K562 (cell line): ENCODE results near the gene LAGE3.

ENCODE experiments used
- EP300 ChIP-seq: IDR thresholded peaks from 2 replicates; pipeline ENCODE4 v1.6.1; 2012; ENCODE audit warnings: low read length, improper control_type of control experiment
- FOS ChIP-seq: IDR thresholded peaks from 3 replicates; pipeline ENCODE4 v1.6.1; 2011; ENCODE audit not compliant: insufficient read length; ENCODE audit errors: extremely low read depth
- KAT7 ChIP-seq: sonication (generic); formaldehyde crosslinking; IDR thresholded peaks from 2 replicates; pipeline ENCODE4 v1.8.0; 2022; ENCODE audit warnings: missing genetic modification reagents, mild to moderate bottlenecking, borderline replicate concordance
- NFIC ChIP-seq: fragments of 450-650 bp; IDR thresholded peaks from 2 replicates; pipeline ENCODE4 v1.6.1; 2017; ENCODE audit warnings: mild to moderate bottlenecking, inconsistent platforms
- NR2F6 ChIP-seq: fragments of 450-650 bp; formaldehyde crosslinking; IDR thresholded peaks from 2 replicates; pipeline ENCODE4 v1.4.0; 2020; ENCODE audit warnings: mild to moderate bottlenecking
- POLR2AphosphoS5 ChIP-seq: IDR thresholded peaks from 2 replicates; pipeline ENCODE4 v1.6.1; 2011; ENCODE audit warnings: mild to moderate bottlenecking, low read depth, low read length, moderate library complexity; ENCODE audit not compliant: control insufficient read depth, insufficient read depth
- SMARCA4 ChIP-seq: fragments of 450-650 bp; IDR thresholded peaks from 2 replicates; pipeline ENCODE4 v1.6.1; 2016
- ZNF24 ChIP-seq: fragments of 450-650 bp; IDR thresholded peaks from 2 replicates; pipeline ENCODE4 v1.6.1; 2016
- ZNF3 ChIP-seq: fragments of 250-450 bp; sonication (Bioruptor Pico); IDR thresholded peaks from 2 replicates; pipeline ENCODE4 v1.5.0; 2021; ENCODE audit warnings: mild to moderate bottlenecking, moderate library complexity
- TF ChIP-seq, protein P1 (sequence below): IDR thresholded peaks from 2 replicates; pipeline ENCODE4 v1.6.1; 2014; ENCODE audit warnings: antibody characterized with exemption
- TF ChIP-seq, protein P2 (sequence below), 3 experiments: IDR thresholded peaks in 2 of 3; conservative IDR thresholded peaks in 1 of 3; 2 replicates each; pipeline ENCODE4 v1.5.1; 2011 to 2012; ENCODE audit warnings: low read length in 3 of 3, mild to moderate bottlenecking in 3 of 3, control low read depth in 2 of 3, improper control_type of control experiment in 1 of 3, inconsistent platforms in 1 of 3, low read depth in 1 of 3, mixed read lengths in 1 of 3, moderate library complexity in 1 of 3; ENCODE audit not compliant: insufficient read depth in 2 of 3
- TF ChIP-seq, protein P3 (sequence below): fragments of 250-450 bp; sonication (Bioruptor Pico); IDR thresholded peaks from 2 replicates; pipeline ENCODE4 v1.8.0; 2021; ENCODE audit warnings: moderate library complexity, mild to moderate bottlenecking, inconsistent platforms

- TF ChIP-seq, protein P1, sequence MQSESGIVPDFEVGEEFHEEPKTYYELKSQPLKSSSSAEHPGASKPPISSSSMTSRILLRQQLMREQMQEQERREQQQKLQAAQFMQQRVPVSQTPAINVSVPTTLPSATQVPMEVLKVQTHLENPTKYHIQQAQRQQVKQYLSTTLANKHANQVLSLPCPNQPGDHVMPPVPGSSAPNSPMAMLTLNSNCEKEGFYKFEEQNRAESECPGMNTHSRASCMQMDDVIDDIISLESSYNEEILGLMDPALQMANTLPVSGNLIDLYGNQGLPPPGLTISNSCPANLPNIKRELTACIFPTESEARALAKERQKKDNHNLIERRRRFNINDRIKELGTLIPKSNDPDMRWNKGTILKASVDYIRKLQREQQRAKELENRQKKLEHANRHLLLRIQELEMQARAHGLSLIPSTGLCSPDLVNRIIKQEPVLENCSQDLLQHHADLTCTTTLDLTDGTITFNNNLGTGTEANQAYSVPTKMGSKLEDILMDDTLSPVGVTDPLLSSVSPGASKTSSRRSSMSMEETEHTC: no peak
- TF ChIP-seq POLR2AphosphoS5 (no peak), NFIC (no peak), FOS (no peak), KAT7 (CRISPR knock-in tag) (no peak), ZNF3 (CRISPR knock-in tag) (no peak), SMARCA4 (no peak), NR2F6 (CRISPR knock-in tag) (no peak), ZNF24 (no peak), EP300 (no peak)
- TF ChIP-seq, protein P2, sequence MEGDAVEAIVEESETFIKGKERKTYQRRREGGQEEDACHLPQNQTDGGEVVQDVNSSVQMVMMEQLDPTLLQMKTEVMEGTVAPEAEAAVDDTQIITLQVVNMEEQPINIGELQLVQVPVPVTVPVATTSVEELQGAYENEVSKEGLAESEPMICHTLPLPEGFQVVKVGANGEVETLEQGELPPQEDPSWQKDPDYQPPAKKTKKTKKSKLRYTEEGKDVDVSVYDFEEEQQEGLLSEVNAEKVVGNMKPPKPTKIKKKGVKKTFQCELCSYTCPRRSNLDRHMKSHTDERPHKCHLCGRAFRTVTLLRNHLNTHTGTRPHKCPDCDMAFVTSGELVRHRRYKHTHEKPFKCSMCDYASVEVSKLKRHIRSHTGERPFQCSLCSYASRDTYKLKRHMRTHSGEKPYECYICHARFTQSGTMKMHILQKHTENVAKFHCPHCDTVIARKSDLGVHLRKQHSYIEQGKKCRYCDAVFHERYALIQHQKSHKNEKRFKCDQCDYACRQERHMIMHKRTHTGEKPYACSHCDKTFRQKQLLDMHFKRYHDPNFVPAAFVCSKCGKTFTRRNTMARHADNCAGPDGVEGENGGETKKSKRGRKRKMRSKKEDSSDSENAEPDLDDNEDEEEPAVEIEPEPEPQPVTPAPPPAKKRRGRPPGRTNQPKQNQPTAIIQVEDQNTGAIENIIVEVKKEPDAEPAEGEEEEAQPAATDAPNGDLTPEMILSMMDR (IDR thresholded peaks at IDR 0.05 in 2 of 3, conservative IDR thresholded peaks at IDR 0.05 in 1 of 3; ENCODE audit: insufficient read depth in 2 of 3, low read depth in 1 of 3, low read length in 3 of 3): no peak
- TF ChIP-seq, protein P3, sequence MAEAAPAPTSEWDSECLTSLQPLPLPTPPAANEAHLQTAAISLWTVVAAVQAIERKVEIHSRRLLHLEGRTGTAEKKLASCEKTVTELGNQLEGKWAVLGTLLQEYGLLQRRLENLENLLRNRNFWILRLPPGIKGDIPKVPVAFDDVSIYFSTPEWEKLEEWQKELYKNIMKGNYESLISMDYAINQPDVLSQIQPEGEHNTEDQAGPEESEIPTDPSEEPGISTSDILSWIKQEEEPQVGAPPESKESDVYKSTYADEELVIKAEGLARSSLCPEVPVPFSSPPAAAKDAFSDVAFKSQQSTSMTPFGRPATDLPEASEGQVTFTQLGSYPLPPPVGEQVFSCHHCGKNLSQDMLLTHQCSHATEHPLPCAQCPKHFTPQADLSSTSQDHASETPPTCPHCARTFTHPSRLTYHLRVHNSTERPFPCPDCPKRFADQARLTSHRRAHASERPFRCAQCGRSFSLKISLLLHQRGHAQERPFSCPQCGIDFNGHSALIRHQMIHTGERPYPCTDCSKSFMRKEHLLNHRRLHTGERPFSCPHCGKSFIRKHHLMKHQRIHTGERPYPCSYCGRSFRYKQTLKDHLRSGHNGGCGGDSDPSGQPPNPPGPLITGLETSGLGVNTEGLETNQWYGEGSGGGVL (CRISPR knock-in tag): no peak
Measured at GRCh38 chrX:154433605-154434004, 45.5 kb downstream of the LAGE3 start.
